ENCODE data around the gene BCL10. TPM values are rescaled to one million over a fixed set of nuclear protein-coding genes. Genes with fewer than 3 reads are reported as not detected.

Gene BCL10
- total RNA-seq, 1 experiment from 2014 or later = 33.8 TPM

DNA sequence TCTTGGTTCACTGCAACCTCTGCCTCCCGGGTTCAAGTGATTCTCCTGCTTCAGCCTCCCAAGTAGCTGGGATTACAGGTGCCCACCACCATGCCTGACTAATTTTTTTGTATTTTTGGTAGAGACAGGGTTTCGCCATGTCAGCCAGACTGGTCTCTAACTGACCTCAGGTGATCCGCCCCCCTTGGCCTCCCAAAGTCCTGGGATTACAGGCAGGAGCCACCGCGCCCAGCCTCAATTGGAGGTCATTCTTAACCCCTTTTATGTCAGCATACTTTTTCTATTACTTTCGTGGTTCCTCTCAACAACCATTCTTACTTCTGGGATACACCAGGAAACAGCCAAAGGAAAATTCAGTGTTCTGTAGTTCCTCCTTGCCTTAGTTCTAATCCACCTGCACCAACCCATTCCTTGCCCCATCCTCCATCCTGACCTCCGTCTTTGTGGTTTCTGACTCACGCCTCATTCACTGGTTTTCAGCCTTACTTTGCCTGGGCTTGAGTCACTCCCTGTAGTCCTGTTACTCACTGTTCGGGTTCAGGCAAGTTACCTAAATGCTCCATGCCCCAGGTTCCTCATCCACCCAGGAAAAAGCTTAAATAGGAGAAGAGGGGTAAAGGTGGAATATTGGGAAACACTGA is 12.9 kb upstream of the BCL10 start:
- peaks cover 10 to 50% of the 10 kb centered on the region in 2 experiments for H3K4me1 ChIP-seq (ENCODE audit: control insufficient read depth in 1 of 2, insufficient read depth in 2 of 2, low read length in 2 of 2)
- no peaks in the 10 kb centered on the region; the same call in 1 of the 2 replicates for H3K27me3 ChIP-seq (ENCODE audit: insufficient read depth, low read length)
- H2AFZ ChIP-seq (ENCODE audit: low read depth, low read length, poor library complexity, severe bottlenecking) = no peak overlapping the region
- no peaks in the 10 kb centered on the region for H3K36me3 ChIP-seq (ENCODE audit: control insufficient read depth in 1 of 2, insufficient read depth in 2 of 2, low read length in 2 of 2)
- intact Hi-C loops (cut with micrococcal nuclease) = no loop called here
- POLR2A ChIA-PET = interaction anchor here (2.9 kb wide), 1 partner anchor 13 kb away, joined by 9 read pairs; the partner anchor contains the start of gene BCL10
- no peaks in the 10 kb centered on the region for H3K79me2 ChIP-seq (ENCODE audit: insufficient read depth, low read length)
- ATAC-seq = peak; percentile 96
- H3K4me3 ChIP-seq (replicated peaks in 1 of 2; ENCODE audit: low read depth in 1 of 2, low read length in 2 of 2) = peak overlapping the region in 1 of 2 experiments; percentile 24; a peak in 1 of 4 replicates
- DNase-seq (ENCODE audit: low read depth, low spot score) = peak; percentile 93
- BruUV-seq (replicated peaks) = no TSS peak
- no peaks in the 10 kb centered on the region for H4K20me1 ChIP-seq (ENCODE audit: insufficient read depth)
- H3K27ac ChIP-seq (ENCODE audit: low read depth, low read length) = peak overlapping the region; percentile 29; the same call in 1 of the 2 replicates
- RAD21 ChIA-PET (ENCODE audit: low non-redundant PET in 1 of 2, low total read pairs in 2 of 2, uncharacterized antibody in 2 of 2, unreplicated experiment in 2 of 2) = no interaction called here
- no peaks in the 10 kb centered on the region for H3K9me3 ChIP-seq (ENCODE audit: control insufficient read depth in 1 of 2, insufficient read depth in 1 of 2, low read depth in 1 of 2, low read length in 2 of 2)
- peak overlapping the region; percentile 26; the same call in 1 of the 2 replicates for H3K9ac ChIP-seq (ENCODE audit: low read length)
- CTCF ChIA-PET = interaction anchor here (1.0 kb wide), 1 partner anchor 13 kb away, joined by 3 read pairs; the partner anchor contains the start of gene BCL10
- H3K4me2 ChIP-seq (ENCODE audit: low read length) = peak overlapping the region; percentile 61
- no peaks in the 10 kb centered on the region for H3K9me2 ChIP-seq (ENCODE audit: insufficient read depth)
- TF ChIP-seq FOSL1 (IDR thresholded peaks at IDR 0.05; ENCODE audit: low read depth) (peak; percentile 99), ATF3 (IDR thresholded peaks at IDR 0.05) (no peak; the same call in 1 of the 2 replicates), SIN3A (IDR thresholded peaks at IDR 0.05; ENCODE audit: low read depth) (peak; percentile 90), SP1 (IDR thresholded peaks at IDR 0.05; ENCODE audit: low read depth) (peak; percentile 98), ZNF274 (IDR thresholded peaks at IDR 0.05; ENCODE audit: low read depth, low read length) (no peak), EGR1 (IDR thresholded peaks at IDR 0.05; ENCODE audit: low read depth) (no peak), CBX3 (IDR thresholded peaks at IDR 0.05; ENCODE audit: low read depth) (peak; percentile 98), REST (IDR thresholded peaks at IDR 0.05; ENCODE audit: low read depth) (no peak), RAD21 (IDR thresholded peaks at IDR 0.05; ENCODE audit: low read depth) (peak; percentile 46; the same call in 1 of the 2 replicates), SRF (IDR thresholded peaks at IDR 0.05; ENCODE audit: low read depth) (peak; percentile 84), EZH2phosphoT487 (IDR thresholded peaks at IDR 0.05; ENCODE audit: borderline replicate concordance) (no peak), TCF7L2 (IDR thresholded peaks at IDR 0.05; ENCODE audit: borderline replicate concordance, extremely low read depth, insufficient read depth, insufficient read length) (no peak), CEBPB (IDR thresholded peaks at IDR 0.05; ENCODE audit: low read depth) (peak; percentile 89), POLR2AphosphoS5 (IDR thresholded peaks at IDR 0.05; ENCODE audit: low read depth, low read length) (peak; percentile 59; the same call in 1 of the 2 replicates), ZFX (IDR thresholded peaks at IDR 0.05) (no peak), ELF1 (IDR thresholded peaks at IDR 0.05; ENCODE audit: borderline replicate concordance, low read depth) (no peak; the same call in 1 of the 2 replicates), YY1 (IDR thresholded peaks at IDR 0.05; ENCODE audit: extremely low read depth, insufficient replicate concordance, low read depth, low read length) (peak; percentile 30)
- TF ChIP-seq, protein P1, sequence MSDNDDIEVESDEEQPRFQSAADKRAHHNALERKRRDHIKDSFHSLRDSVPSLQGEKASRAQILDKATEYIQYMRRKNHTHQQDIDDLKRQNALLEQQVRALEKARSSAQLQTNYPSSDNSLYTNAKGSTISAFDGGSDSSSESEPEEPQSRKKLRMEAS (IDR thresholded peaks at IDR 0.05) = peak; percentile 75
- TF ChIP-seq, protein P2, sequence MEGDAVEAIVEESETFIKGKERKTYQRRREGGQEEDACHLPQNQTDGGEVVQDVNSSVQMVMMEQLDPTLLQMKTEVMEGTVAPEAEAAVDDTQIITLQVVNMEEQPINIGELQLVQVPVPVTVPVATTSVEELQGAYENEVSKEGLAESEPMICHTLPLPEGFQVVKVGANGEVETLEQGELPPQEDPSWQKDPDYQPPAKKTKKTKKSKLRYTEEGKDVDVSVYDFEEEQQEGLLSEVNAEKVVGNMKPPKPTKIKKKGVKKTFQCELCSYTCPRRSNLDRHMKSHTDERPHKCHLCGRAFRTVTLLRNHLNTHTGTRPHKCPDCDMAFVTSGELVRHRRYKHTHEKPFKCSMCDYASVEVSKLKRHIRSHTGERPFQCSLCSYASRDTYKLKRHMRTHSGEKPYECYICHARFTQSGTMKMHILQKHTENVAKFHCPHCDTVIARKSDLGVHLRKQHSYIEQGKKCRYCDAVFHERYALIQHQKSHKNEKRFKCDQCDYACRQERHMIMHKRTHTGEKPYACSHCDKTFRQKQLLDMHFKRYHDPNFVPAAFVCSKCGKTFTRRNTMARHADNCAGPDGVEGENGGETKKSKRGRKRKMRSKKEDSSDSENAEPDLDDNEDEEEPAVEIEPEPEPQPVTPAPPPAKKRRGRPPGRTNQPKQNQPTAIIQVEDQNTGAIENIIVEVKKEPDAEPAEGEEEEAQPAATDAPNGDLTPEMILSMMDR (IDR thresholded peaks at IDR 0.05 in 2 of 3, conservative IDR thresholded peaks at IDR 0.05 in 1 of 3; ENCODE audit: borderline replicate concordance in 1 of 3, insufficient read depth in 1 of 3, low read depth in 2 of 3, low read length in 2 of 3) = no peak

Data from HCT116 (cell line).